ENCODE data around the gene RAMP3. TPM values are rescaled to one million over a fixed set of nuclear protein-coding genes. Genes with fewer than 3 reads are reported as not detected.

The RAMP3 gene
- total and polyA plus RNA-seq, 10 of the 15 experiments (the other 5 are each of a cell fraction or from before 2014, with no cell fraction given): not detected

DNA sequence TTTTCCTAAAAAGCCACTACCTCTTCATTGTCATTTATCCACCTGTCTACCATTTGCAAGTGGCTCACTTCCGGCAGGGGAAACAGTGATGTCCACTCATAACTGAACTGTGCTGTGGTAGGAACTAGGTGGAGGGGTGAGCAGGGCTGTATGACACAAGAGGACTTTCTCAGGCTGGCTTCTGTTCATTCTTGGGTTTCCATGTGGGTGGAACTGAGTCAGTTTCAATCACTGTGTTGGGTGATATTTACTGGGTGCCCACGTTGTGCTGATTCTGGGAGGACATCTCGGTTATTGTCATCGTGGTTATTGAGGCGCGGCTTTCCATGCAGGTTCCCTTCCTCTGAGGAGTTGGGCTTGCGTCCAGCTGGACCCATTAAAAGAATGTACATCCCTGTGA lies 38.8 kb downstream of the RAMP3 start (continued):
- TF ChIP-seq, protein P1, sequence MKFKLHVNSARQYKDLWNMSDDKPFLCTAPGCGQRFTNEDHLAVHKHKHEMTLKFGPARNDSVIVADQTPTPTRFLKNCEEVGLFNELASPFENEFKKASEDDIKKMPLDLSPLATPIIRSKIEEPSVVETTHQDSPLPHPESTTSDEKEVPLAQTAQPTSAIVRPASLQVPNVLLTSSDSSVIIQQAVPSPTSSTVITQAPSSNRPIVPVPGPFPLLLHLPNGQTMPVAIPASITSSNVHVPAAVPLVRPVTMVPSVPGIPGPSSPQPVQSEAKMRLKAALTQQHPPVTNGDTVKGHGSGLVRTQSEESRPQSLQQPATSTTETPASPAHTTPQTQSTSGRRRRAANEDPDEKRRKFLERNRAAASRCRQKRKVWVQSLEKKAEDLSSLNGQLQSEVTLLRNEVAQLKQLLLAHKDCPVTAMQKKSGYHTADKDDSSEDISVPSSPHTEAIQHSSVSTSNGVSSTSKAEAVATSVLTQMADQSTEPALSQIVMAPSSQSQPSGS (IDR thresholded peaks at IDR 0.05; ENCODE audit: low read length): peak; percentile 63
- TF ChIP-seq CBFB (IDR thresholded peaks at IDR 0.05; ENCODE audit: low read depth) (no peak), ZNF622 (IDR thresholded peaks at IDR 0.05) (no peak), YY1 (IDR thresholded peaks at IDR 0.05; ENCODE audit: low read depth, low read length) (no peak), FOXM1 (IDR thresholded peaks at IDR 0.05; ENCODE audit: low read depth, low read length) (0 out of 2 replicates have a peak, but pooled peaks have one; percentile 35)
- TF ChIP-seq, protein P2, sequence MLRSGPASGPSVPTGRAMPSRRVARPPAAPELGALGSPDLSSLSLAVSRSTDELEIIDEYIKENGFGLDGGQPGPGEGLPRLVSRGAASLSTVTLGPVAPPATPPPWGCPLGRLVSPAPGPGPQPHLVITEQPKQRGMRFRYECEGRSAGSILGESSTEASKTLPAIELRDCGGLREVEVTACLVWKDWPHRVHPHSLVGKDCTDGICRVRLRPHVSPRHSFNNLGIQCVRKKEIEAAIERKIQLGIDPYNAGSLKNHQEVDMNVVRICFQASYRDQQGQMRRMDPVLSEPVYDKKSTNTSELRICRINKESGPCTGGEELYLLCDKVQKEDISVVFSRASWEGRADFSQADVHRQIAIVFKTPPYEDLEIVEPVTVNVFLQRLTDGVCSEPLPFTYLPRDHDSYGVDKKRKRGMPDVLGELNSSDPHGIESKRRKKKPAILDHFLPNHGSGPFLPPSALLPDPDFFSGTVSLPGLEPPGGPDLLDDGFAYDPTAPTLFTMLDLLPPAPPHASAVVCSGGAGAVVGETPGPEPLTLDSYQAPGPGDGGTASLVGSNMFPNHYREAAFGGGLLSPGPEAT (IDR thresholded peaks at IDR 0.05; ENCODE audit: low read depth): no peak
- TF ChIP-seq, protein P3, sequence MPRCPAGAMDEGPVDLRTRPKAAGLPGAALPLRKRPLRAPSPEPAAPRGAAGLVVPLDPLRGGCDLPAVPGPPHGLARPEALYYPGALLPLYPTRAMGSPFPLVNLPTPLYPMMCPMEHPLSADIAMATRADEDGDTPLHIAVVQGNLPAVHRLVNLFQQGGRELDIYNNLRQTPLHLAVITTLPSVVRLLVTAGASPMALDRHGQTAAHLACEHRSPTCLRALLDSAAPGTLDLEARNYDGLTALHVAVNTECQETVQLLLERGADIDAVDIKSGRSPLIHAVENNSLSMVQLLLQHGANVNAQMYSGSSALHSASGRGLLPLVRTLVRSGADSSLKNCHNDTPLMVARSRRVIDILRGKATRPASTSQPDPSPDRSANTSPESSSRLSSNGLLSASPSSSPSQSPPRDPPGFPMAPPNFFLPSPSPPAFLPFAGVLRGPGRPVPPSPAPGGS (IDR thresholded peaks at IDR 0.05; ENCODE audit: borderline replicate concordance, insufficient read depth, low read depth, low read length, poor library complexity, severe bottlenecking): peak; percentile 9

DNA sequence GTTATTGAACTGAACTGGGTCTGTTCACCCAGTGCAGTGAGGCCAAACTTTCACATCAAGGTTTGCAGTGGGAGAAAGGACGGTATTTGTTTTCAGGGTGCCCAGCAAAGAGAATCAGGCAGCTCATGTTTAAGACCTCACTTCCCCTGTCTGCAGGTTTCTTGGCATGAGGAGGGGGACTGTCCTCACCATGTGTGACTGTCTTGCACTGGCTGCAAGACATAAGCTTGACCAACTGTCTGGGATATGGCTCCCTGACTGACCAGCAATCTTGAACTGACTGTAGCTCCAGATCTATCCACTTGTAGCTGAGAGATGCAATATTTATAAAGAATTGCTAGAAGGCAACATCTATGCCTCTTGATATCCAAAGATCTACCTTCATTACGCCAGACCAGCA lies 39.9 kb downstream of the RAMP3 start:
- Histone ChIP-seq H3K9me3 (replicated peaks; ENCODE audit: control insufficient read depth, insufficient read depth, low read length) (no peaks in the 10 kb centered on the region; the same call in 2 of the 3 replicates), H3K36me3 (ENCODE audit: control insufficient read depth in 2 of 2, insufficient read depth in 2 of 2, low read length in 1 of 2) (no peaks in the 10 kb centered on the region), H4K20me1 (ENCODE audit: control insufficient read depth, insufficient read depth) (no peaks in the 10 kb centered on the region), H3K9ac (ENCODE audit: control insufficient read depth, insufficient read depth, low read length) (no peak overlapping the region), H3K27ac (ENCODE audit: control insufficient read depth, insufficient read depth) (no peak overlapping the region), H3K27me3 (replicated peaks in 1 of 2; ENCODE audit: control insufficient read depth in 2 of 2, insufficient read depth in 2 of 2, low read length in 1 of 2) (no peaks in the 10 kb centered on the region), H3K4me1 (ENCODE audit: control insufficient read depth, insufficient read depth, low read length) (peaks cover 5% of the 10 kb centered on the region), H2AFZ (ENCODE audit: control insufficient read depth, low read depth, low read length) (no peak overlapping the region), H3K79me2 (ENCODE audit: control insufficient read depth, insufficient read depth, low read length) (no peaks in the 10 kb centered on the region), H3K4me2 (ENCODE audit: control insufficient read depth, insufficient read depth) (no peak overlapping the region), H3K4me3 (no peak overlapping the region)
- 76% methylated on average over 2 of the region's 2 CpGs for WGBS (ENCODE audit: insufficient coverage, insufficient replicate concordance, low lambda C conversion rate, missing lambda C conversion rate)
- intact Hi-C loops (cut with micrococcal nuclease; ENCODE audit: unreplicated experiment): no loop called here
- FAIRE-seq (no peak), ATAC-seq (no peak), DNase-seq (ENCODE audit: low read depth, low spot score) (no peak)
- in situ Hi-C loops (cut with MboI): no loop called here
- ChIA-PET POLR2A (no interaction called here), CTCF (no interaction called here), RAD21 (ENCODE audit: unreplicated experiment) (interaction anchor here (0.6 kb wide), 1 partner anchor 10 kb away, joined by 3 read pairs; no protein-coding TSS in a partner anchor), SMC1A (ENCODE audit: uncharacterized antibody, unreplicated experiment) (no interaction called here)
- BruUV-seq (replicated peaks): no TSS peak
- TF ChIP-seq, protein P4, sequence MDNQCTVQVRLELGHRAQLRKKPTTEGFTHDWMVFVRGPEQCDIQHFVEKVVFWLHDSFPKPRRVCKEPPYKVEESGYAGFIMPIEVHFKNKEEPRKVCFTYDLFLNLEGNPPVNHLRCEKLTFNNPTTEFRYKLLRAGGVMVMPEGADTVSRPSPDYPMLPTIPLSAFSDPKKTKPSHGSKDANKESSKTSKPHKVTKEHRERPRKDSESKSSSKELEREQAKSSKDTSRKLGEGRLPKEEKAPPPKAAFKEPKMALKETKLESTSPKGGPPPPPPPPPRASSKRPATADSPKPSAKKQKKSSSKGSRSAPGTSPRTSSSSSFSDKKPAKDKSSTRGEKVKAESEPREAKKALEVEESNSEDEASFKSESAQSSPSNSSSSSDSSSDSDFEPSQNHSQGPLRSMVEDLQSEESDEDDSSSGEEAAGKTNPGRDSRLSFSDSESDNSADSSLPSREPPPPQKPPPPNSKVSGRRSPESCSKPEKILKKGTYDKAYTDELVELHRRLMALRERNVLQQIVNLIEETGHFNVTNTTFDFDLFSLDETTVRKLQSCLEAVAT (IDR thresholded peaks at IDR 0.05): no peak
- TF ChIP-seq EGR1 (IDR thresholded peaks at IDR 0.05; ENCODE audit: borderline replicate concordance in 1 of 2, low read depth in 2 of 2, low read length in 2 of 2): no peak
- no peak for TF ChIP-seq ASH2L (IDR thresholded peaks at IDR 0.05; ENCODE audit: borderline replicate concordance, low read depth)
- no peak for TF ChIP-seq CBX3 (IDR thresholded peaks at IDR 0.05; ENCODE audit: borderline replicate concordance, low read depth)
- TF ChIP-seq, protein P5, sequence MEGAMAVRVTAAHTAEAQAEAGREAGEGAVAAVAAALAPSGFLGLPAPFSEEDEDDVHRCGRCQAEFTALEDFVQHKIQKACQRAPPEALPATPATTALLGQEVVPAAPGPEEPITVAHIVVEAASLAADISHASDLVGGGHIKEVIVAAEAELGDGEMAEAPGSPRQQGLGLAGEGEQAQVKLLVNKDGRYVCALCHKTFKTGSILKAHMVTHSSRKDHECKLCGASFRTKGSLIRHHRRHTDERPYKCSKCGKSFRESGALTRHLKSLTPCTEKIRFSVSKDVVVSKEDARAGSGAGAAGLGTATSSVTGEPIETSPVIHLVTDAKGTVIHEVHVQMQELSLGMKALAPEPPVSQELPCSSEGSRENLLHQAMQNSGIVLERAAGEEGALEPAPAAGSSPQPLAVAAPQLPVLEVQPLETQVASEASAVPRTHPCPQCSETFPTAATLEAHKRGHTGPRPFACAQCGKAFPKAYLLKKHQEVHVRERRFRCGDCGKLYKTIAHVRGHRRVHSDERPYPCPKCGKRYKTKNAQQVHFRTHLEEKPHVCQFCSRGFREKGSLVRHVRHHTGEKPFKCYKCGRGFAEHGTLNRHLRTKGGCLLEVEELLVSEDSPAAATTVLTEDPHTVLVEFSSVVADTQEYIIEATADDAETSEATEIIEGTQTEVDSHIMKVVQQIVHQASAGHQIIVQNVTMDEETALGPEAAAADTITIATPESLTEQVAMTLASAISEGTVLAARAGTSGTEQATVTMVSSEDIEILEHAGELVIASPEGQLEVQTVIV (IDR thresholded peaks at IDR 0.05; ENCODE audit: borderline replicate concordance, partially characterized antibody): no peak

Data from GM12878 (cell line).